Spleen (tissue), 7 donors: Measurements from ENCODE around the gene CEP152.

Source experiments
- POLR2A ChIP-seq, 3 donors: fragments of 450-650 bp; IDR thresholded peaks; one replicate each; pipeline ENCODE4 v1.5.1; 2017; ENCODE audit warnings: antibody characterized with exemption in 3 of 3, mild to moderate bottlenecking in 1 of 3
- TF ChIP-seq, protein P1 (sequence below), 11 experiments: fragments of 200-600 bp in 7 of 11; fragments of 450-650 bp in 4 of 11; sonication (generic) in 4 of 11; IDR thresholded peaks in 8 of 11; conservative IDR thresholded peaks in 3 of 11; 1 replicate in 7 of 11; 2 replicates in 4 of 11; pipeline versions ENCODE4 v1.4.0 to v1.8.0; 2016 to 2021; ENCODE audit warnings: antibody characterized with exemption in 11 of 11, inconsistent platforms in 4 of 11, mild to moderate bottlenecking in 1 of 11
- donor health status: DM: no; HTN: no; CAD: no; lungs with moderate emphysema.
- donor health status: DM: no; HTN: no; CAD: no.
- donor health status: DM: no; HTN: no; CAD: no.

DNA sequence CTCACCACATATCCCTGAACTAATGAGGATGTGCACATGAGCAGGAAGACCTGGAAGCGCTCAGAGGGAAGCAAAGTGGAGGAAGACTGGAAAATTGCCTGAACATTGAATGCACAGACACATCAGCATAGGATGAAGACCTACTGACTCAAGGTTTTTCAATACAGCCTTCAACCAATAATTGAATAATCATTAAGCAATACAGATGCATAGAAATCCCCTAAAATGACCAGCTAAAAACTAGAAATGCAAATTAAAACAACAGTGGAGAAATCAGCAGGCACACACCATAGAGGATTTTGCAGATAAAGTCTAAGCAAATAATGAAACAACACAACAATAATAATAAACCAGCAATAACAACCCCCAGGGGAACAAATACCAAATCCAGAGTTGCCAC lies 80.4 kb downstream of the CEP152 start:
- TF ChIP-seq, protein P1, sequence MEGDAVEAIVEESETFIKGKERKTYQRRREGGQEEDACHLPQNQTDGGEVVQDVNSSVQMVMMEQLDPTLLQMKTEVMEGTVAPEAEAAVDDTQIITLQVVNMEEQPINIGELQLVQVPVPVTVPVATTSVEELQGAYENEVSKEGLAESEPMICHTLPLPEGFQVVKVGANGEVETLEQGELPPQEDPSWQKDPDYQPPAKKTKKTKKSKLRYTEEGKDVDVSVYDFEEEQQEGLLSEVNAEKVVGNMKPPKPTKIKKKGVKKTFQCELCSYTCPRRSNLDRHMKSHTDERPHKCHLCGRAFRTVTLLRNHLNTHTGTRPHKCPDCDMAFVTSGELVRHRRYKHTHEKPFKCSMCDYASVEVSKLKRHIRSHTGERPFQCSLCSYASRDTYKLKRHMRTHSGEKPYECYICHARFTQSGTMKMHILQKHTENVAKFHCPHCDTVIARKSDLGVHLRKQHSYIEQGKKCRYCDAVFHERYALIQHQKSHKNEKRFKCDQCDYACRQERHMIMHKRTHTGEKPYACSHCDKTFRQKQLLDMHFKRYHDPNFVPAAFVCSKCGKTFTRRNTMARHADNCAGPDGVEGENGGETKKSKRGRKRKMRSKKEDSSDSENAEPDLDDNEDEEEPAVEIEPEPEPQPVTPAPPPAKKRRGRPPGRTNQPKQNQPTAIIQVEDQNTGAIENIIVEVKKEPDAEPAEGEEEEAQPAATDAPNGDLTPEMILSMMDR (IDR thresholded peaks at IDR 0.05 in 8 of 11, conservative IDR thresholded peaks at IDR 0.05 in 3 of 11), result no peak
- TF ChIP-seq POLR2A (IDR thresholded peaks at IDR 0.05), result no peak
